AG09319 (cell line): ENCODE measurements around the gene CCDC89.
"Not testable (repeated sequence)": the region's sequence is repeated elsewhere in the genome, so short reads cannot be mapped to it uniquely, and the experiment has no call there.

Experiments used
- DNase-seq: peaks from one replicate; pipeline ENCODE4 v3.0.0-alpha.2; 2010; ENCODE audit warnings: low read depth; ENCODE audit errors: extremely low read depth
- TF ChIP-seq, protein P1 (sequence below): IDR thresholded peaks from 2 replicates; pipeline ENCODE4 v1.5.1; 2011; ENCODE audit warnings: low read depth, mild to moderate bottlenecking, inconsistent platforms, low read length, moderate library complexity

Gene CCDC89

DNA sequence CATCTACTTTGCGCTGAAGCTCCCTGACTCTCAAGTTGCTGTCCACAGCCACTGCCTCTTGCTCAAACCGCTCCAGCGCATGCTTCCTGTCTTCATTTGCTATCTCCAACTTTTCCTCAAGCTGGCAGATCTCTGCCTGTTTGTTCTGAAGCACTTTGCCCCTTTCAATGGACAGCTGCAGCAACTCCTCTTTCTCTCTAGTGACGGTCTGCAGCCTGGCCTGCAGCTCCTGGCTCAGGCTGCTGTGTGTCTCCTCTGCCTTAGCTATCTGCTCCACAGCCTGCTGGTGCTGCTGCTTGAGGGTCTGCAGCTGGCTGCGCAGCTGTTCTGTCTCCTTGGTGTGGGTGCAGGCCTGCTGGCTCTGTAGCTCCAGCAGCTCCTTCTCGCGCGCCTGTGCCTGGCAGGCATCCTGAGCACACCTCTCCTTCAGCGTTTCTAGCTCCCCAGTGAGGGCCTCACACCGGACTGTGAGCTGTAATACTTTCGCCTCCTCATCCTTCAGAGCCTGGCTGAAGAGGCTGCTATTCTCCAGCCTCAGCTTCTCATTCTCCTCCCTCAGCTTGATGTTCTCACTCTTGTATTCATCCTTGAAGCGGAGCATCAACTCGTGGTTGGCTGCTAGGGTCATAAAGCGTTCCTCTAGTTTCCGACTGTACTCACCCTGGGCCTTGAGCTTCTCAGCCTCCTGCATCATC, 723 bp downstream of the CCDC89 start:
- DNase-seq, result no peak
- TF ChIP-seq, protein P1, sequence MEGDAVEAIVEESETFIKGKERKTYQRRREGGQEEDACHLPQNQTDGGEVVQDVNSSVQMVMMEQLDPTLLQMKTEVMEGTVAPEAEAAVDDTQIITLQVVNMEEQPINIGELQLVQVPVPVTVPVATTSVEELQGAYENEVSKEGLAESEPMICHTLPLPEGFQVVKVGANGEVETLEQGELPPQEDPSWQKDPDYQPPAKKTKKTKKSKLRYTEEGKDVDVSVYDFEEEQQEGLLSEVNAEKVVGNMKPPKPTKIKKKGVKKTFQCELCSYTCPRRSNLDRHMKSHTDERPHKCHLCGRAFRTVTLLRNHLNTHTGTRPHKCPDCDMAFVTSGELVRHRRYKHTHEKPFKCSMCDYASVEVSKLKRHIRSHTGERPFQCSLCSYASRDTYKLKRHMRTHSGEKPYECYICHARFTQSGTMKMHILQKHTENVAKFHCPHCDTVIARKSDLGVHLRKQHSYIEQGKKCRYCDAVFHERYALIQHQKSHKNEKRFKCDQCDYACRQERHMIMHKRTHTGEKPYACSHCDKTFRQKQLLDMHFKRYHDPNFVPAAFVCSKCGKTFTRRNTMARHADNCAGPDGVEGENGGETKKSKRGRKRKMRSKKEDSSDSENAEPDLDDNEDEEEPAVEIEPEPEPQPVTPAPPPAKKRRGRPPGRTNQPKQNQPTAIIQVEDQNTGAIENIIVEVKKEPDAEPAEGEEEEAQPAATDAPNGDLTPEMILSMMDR, result no peak

DNA sequence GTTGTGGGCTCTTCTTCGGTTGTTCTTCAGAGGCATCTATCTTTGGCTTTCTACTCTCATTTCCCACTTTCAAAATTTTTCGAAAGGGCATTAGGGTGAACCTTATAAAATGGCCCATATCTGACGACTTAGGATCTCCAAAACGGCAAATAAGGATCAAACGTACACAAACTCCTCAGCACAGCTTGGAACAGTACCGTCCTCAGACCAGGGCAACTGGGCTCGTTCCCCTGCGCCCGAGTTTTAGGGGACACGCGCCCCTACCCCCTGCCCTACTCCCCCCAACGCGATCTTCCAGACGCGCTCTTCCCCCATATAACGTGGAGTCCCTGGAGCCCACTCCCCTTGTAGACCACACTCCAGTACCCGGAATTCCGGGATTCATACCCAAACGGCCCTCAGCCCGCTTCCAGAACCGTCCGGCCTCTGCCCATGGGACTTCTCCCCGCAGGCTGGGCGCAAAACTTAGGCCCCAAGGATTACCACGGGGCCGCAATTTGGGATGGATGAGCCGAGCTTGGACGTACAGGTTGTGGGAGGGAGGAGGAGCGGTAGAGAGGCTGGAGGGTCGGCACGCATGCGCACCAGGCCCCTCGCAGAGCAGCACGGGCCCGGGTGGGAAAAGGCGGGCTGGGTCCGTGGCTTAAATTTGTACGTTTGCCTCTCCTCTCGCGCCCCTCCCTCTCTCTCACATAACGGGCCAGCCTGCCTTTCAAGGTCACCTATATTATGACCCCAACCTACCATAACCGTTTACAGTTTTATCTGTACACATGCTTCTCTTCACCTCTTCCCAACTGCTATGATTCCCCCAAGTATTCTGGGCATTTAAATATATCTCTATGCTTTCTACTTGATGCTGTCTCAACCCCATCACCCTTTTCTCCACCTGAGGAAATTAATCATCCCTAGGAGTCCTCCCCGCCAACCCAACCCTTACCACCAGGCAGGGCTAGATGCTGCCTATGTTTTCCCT, 3.4 kb downstream of the CCDC89 start:
- TF ChIP-seq, protein P1, result no peak
- DNase-seq, result no peak

DNA sequence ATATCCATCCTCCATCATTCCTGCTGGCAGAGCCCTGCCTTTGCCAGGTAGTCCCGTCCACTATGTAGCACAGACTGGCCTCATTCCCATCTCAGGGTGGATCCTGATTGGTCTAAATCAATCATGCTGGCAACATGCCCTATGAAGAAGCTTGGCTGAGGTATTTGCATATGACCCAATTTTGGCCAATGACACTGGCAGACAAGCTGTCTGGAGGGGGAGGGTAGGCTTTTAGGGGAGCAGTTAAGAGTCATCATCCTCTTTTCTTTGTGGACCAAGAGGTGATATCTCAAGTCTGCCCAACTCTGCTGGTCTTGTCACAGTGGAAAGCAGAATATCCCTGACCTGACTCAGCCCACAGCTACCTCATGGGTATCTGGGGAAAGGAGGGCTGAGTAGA, 5.1 kb downstream of the CCDC89 start:
- DNase-seq, result no peak
- TF ChIP-seq, protein P1, result no peak

DNA sequence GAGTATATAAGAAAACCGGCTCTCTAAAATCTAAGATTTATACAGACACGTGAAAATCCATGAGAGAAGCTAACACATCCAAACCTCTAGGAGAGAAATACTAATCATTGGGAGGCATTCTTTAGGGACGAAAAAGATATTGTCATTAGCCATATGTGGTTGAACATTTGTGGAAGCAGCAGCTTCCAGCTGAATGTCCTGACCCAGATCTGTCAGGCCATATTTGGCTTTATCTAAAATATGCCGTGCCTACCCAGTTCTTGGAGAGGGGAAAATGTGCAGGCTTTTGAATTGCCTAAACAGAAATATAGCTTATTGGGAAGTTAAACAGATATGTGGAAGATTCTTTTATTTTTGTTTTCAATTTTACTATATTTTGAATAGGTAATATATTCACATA, 6.4 kb downstream of the CCDC89 start:
- no peak for DNase-seq
- TF ChIP-seq, protein P1, result no peak

DNA sequence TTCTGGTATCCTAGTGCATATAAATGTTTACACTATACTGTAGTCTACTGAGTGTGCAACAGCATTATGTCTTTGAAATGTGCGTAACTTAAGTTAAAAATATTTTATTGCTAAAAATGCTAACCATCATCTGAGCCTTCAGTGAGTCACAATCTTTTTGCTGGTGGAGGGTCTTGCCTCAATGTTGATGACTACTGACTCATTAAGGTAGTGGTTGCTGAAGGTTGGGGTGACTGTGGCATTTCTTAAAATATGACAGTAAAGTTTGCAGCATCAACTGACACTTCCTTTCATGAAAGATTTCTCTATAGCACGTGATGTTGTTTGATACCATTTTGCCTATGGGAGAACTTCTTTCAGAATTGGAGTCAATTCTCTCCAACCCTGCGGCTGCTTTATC, 12.6 kb downstream of the CCDC89 start:
- TF ChIP-seq, protein P1, result no peak
- DNase-seq, result no peak

DNA sequence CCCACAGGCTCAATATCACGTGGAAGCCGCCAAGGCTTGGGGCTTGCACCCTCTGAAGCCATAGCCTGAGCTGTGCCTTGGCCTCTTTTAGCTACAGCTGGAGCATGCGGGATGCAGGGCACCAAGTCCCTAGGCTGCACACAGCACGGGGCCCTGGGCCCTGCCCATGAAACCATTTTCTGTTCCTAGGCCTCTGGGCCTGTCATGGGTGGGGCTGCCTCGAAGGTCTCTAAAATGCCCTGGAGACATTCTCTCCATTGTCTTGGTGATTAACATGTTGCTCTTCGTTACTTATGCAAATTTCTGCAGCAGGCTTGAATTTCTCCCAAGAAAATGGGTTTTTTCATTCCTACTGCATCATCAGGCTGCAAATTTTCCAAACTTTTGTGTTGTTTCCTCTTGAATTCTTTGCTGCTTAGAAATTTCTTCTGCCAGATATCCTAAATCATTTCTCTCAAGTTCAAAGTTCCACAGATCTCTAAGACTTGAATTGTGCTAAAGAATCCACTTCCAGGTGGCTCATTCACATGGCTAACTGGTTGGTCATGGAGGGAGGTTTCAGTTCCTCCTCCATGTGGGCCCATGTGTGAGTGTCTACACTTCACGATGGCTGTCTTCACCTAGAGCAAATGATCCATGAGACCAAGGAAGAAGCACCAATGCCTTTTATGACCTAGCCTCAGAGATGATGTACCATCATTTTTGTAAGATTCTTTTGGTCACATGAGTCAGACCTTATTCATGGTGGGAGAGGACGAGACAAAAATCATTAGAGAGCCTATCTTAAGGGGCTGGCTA, 13.7 kb downstream of the CCDC89 start:
- TF ChIP-seq, protein P1, result no peak
- no peak for DNase-seq

DNA sequence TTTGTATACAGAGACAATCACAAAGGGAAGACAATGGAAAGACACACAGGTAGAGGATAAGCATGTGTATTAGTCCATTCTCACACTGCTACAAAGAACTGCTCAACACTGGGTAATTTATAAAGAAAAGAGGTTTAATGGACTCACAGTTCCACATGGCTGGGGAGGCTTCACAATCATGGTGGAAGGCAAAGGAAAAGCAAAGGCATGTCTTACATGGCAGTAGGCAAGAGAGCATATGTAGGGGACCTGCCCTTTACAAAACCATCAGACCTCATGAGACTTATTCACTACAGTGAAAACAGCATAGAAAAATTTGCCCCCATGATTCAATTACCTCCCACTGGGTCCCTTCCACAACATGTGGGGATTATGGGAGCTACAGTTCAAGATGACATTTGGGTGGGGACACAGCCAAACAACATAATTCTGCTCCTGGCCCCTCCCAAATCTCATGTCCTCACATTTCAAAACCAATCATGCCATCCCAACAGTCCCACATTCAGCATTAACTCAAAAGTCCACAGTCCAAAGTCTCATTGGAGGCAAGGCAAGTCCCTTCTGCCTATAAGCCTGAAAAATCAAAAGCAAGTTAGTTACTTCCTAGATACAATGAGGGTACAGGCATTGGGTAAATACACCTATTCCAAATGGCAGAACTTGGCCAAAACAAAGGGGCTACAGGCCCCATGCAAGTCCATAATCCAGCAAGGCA, 14.9 kb downstream of the CCDC89 start:
- DNase-seq, result not testable (repeated sequence)
